ENCODE data around the gene NALF2.

DNA sequence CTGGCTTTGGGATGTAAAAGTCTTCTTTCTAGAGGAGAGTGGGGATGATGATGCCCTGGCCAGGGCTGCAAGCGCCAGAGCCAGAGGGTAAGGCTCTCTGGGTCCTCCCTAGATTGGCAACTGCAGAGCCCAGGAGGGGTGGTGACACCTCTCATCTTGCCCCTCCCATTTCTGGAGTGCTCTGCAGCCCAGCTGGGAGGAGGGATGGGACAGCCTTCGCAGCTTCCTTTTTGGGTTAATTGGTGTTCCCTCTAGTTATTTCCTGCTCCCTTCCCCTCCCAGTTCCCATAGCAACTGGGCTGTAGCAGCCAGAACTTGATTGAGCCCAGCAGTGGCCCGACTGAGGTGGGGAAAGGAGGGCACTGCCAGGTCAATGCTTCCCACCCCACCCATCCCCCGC, 19.2 kb downstream of the NALF2 start:
- TF ChIP-seq EP300 (conservative IDR thresholded peaks at IDR 0.05; ENCODE audit: poor library complexity, severe bottlenecking) (no peak), POLR2AphosphoS5 (IDR thresholded peaks at IDR 0.05) (no peak)
